HG03064 (cell line): Measurements from ENCODE around the gene SCML1.
A peak's percentile ranks its signal among the peaks of the same experiment; 100 is the strongest.
"Not testable (repeated sequence)": the region's sequence is repeated elsewhere in the genome, so short reads cannot be mapped to it uniquely, and the experiment has no call there.

Experiments used
- ATAC-seq: cut with Tn5 transposase; IDR thresholded peaks from one replicate; pipeline ENCODE4 v1.9.1; 2021; ENCODE audit warnings: low read depth; ENCODE audit not compliant: unreplicated experiment

The SCML1 gene

GRCh38 chrX:17737986-17738713 is 857 bp downstream of the SCML1 start:
- ATAC-seq, result no peak

- ATAC-seq, result no peak
These were observed 1.6 kb downstream of the SCML1 start for GRCh38 chrX:17738737-17739535.

GRCh38 chrX:17740137-17741122 is 3.1 kb downstream of the SCML1 start:
- no peak for ATAC-seq

GRCh38 chrX:17741123-17741511 is 3.8 kb downstream of the SCML1 start:
- ATAC-seq, result no peak

- no peak for ATAC-seq
These were observed 6.6 kb downstream of the SCML1 start for GRCh38 chrX:17743913-17744312.

- no peak for ATAC-seq
These were observed 7.7 kb downstream of the SCML1 start for GRCh38 chrX:17744896-17745523.

GRCh38 chrX:17747692-17748091 is 10.4 kb downstream of the SCML1 start:
- no peak for ATAC-seq

- no peak for ATAC-seq
These were observed 11.4 kb downstream of the SCML1 start for GRCh38 chrX:17748684-17749083.

- no peak for ATAC-seq
These were observed 13.1 kb downstream of the SCML1 start for GRCh38 chrX:17750436-17750835.

- ATAC-seq, result peak; percentile 96
These were observed 21.1 kb downstream of the SCML1 start for GRCh38 chrX:17758382-17758781.

- ATAC-seq, result no peak
These were observed 22.7 kb downstream of the SCML1 start for GRCh38 chrX:17759990-17760389.

GRCh38 chrX:17767734-17768133 is 30.4 kb downstream of the SCML1 start:
- ATAC-seq, result no peak

- ATAC-seq, result no peak
These were observed 31.7 kb downstream of the SCML1 start for GRCh38 chrX:17768997-17769396.

GRCh38 chrX:17769701-17770269 is 32.5 kb downstream of the SCML1 start:
- no peak for ATAC-seq

- ATAC-seq, result no peak
These were observed 36.1 kb downstream of the SCML1 start for GRCh38 chrX:17773221-17773876.

- ATAC-seq, result no peak
These were observed 36.8 kb downstream of the SCML1 start for GRCh38 chrX:17774053-17774452.

- ATAC-seq, result no peak
These were observed 41.7 kb downstream of the SCML1 start for GRCh38 chrX:17778997-17779396.

- ATAC-seq, result no peak
These were observed 42.1 kb downstream of the SCML1 start for GRCh38 chrX:17779434-17779833.

- ATAC-seq, result not testable (repeated sequence)
These were observed 49.5 kb downstream of the SCML1 start for GRCh38 chrX:17786554-17787347.
